Measurements from ENCODE around the gene PID1. TPM values are rescaled to one million over a fixed set of nuclear protein-coding genes. Genes with fewer than 3 reads are reported as not detected.

Gene PID1
- total RNA-seq, 1 experiment from 2014 or later = 3.6 TPM

DNA sequence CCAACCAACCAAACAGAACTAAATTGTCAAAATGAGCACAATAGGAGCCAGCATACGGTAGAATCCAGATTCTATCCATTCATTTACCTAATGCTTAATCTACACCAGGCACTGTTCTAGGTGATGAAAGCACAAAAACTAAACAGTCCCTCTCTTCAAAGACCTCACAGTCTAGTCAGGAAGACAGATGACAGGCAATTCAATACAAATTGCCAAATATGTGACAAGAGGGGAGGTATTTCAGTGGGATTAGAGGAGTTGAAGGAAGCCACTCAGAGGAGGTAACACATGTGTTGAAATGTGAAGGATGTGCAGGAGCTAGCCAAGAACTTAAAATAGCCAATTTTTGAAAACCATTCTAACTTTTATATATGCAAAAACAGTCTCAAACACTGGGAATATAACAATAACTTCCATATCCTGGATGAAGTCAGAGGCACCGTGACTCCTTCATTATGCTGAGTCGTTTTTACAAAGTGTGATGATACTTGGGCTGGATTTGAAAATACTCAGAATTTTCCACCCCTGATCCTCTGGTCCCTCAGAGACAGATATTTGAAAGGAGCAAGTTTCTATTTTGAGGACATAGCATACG, 204.9 kb downstream of the PID1 start:
- DNase-seq (ENCODE audit: low read depth) = no peak
- in situ Hi-C loops (cut with HindIII; ENCODE audit: low pct_unique_long_range_greater_than_20kb, low sequenced_read_pairs) = no loop called here

- no peak for DNase-seq (ENCODE audit: low read depth)
- in situ Hi-C loops (cut with HindIII; ENCODE audit: low pct_unique_long_range_greater_than_20kb, low sequenced_read_pairs) = no loop called here
These were observed 206.3 kb downstream of the PID1 start for GRCh38 chr2:229064749-229065148.

GRCh38 chr2:229060147-229060546, 210.9 kb downstream of the PID1 start:
- no peak for DNase-seq (ENCODE audit: low read depth)
- in situ Hi-C loops (cut with HindIII; ENCODE audit: low pct_unique_long_range_greater_than_20kb, low sequenced_read_pairs) = no loop called here

GRCh38 chr2:229059331-229060033, 211.6 kb downstream of the PID1 start:
- no peak for DNase-seq (ENCODE audit: low read depth)
- in situ Hi-C loops (cut with HindIII; ENCODE audit: low pct_unique_long_range_greater_than_20kb, low sequenced_read_pairs) = no loop called here

DNA sequence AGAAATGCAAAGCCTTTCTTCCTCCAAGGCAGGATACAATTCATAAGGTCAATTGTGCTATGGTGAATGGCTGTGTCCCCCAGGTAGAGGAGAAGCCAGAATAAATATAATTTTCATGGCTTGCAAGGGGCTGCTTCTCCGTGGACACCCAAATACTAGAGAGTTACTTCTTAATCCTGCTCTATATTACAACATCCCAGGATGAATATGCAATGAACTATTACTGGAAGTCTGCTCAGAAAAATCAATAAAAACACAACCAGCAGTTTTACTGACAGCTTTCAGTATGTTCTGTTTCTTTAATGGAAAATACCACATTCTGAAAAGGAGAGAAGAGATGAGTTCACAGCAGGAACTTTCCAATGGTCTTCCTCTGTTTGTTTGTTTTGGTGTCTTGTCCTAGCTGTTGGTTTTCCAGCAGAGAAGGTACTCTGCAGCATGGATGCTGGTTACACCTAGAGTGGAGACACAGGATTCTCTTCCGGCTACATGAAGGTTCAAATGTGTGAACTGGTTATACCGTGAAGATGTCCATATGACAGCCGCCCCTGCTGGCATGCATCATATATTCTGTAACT, 213.0 kb downstream of the PID1 start:
- no peak for DNase-seq (ENCODE audit: low read depth)
- in situ Hi-C loops (cut with HindIII; ENCODE audit: low pct_unique_long_range_greater_than_20kb, low sequenced_read_pairs) = no loop called here

- in situ Hi-C loops (cut with HindIII; ENCODE audit: low pct_unique_long_range_greater_than_20kb, low sequenced_read_pairs) = no loop called here
These were observed 216.8 kb downstream of the PID1 start for GRCh38 chr2:229054311-229054710.

DNA sequence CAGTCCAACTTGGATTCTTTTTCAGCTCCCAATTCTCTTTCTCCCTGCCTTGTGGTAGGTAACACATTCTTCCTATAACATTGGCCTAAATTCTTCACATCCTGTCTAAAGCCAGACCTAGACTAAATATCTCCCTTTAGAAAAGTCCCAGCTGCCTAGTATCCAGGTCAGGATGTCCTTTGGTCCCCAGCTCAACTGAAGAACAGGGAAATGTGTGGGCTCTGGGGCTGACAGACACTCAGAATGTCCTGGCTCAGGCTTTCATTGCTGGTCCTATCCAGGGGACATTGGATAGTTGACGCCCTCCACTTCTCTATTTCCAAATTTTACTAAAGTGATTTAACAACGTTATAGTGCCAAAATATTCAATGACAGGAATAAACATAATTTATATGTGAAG, 219.3 kb downstream of the PID1 start:
- in situ Hi-C loops (cut with HindIII; ENCODE audit: low pct_unique_long_range_greater_than_20kb, low sequenced_read_pairs) = no loop called here
- DNase-seq (ENCODE audit: low read depth) = no peak

More at GRCh38 chr2:229054311-229054710, 216.8 kb downstream of the PID1 start:
- no peak for DNase-seq (ENCODE audit: low read depth)

DNA sequence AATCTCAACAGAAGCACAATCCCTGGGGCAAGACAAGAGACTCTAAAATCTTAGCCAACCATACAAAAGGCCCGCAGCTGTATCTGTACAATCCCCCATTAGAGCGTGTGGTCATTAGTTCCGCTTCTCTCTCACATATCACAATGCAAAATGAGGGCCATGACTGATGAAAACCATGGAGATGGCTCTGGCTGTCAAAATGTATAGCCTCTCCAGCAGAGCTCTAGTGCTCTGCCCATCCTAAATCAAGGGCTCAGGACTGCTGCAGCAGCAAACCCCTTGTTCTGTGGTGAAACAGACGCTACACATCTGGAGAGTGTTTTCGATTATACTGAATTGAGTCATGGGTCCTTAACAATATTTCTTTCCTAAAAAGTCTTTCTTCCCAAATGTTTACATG, 221.0 kb downstream of the PID1 start:
- no peak for DNase-seq (ENCODE audit: low read depth)

GRCh38 chr2:229048134-229048533, 223.0 kb downstream of the PID1 start:
- no peak for DNase-seq (ENCODE audit: low read depth)
- in situ Hi-C loops (cut with HindIII; ENCODE audit: low pct_unique_long_range_greater_than_20kb, low sequenced_read_pairs) = no loop called here

More for the DNA sequence above, 221.0 kb downstream of the PID1 start:
- in situ Hi-C loops (cut with HindIII; ENCODE audit: low pct_unique_long_range_greater_than_20kb, low sequenced_read_pairs) = no loop called here

GRCh38 chr2:229045671-229046070, 225.4 kb downstream of the PID1 start:
- DNase-seq (ENCODE audit: low read depth) = no peak
- in situ Hi-C loops (cut with HindIII; ENCODE audit: low pct_unique_long_range_greater_than_20kb, low sequenced_read_pairs) = no loop called here

DNA sequence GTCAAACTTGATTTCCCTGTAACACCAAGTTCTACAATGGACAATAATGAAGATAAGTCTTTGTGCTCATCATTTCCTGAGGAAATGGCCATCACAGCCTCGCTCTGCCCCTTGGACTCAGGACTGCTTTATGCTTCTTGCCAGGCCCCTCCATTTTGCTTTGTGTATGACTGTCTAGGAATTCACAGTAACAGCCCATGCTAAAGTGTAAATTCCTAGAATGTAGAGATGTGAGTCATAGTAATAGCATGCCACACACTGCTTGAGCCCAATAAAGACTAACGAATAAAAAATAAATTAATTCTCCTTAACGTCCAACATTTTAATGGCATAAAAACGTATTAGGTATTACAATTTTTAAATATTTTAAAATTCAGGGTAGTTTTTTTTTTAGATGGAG, 226.5 kb downstream of the PID1 start:
- no peak for DNase-seq (ENCODE audit: low read depth)
- in situ Hi-C loops (cut with HindIII; ENCODE audit: low pct_unique_long_range_greater_than_20kb, low sequenced_read_pairs) = no loop called here

DNA sequence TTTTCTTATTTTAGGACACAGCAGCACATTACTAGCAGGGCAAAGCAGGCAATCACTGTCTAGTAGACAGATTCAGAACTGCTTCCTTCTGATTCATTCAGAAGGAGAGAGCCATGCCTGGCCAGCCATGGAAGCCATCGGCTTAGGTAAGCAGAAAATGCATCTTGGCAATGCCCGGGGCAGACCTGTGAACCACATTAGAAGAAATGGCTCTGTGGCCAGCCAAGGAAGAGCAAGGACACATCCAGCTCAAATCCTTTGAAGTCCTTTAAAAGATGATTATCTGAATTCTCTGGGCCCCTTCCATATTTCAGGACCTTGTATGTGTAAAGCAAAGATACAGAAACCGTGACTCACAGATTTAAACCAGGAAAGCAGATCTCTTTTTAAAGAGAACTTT, 227.4 kb downstream of the PID1 start:
- DNase-seq (ENCODE audit: low read depth) = no peak
- in situ Hi-C loops (cut with HindIII; ENCODE audit: low pct_unique_long_range_greater_than_20kb, low sequenced_read_pairs) = no loop called here

DNA sequence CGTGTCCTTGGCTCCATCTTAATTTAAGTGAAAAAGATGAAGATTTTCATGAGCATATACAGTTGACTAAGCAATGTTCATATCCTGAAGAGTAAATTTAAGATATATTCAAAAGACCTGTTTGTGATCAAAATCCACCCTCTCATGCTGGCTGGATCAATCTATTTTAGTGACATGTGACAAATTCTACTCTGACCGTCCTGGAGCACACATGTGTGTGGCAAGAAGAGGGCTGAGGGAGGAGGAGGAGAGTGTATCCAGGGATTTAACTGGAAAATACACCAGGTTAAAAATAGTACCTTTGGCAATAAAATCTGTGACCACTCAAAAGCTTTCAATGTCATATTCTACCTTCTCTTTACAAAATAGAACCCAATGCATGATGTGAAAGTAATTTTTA, 228.7 kb downstream of the PID1 start:
- no peak for DNase-seq (ENCODE audit: low read depth)
- in situ Hi-C loops (cut with HindIII; ENCODE audit: low pct_unique_long_range_greater_than_20kb, low sequenced_read_pairs) = no loop called here

GRCh38 chr2:229041691-229042090, 229.4 kb downstream of the PID1 start:
- in situ Hi-C loops (cut with HindIII; ENCODE audit: low pct_unique_long_range_greater_than_20kb, low sequenced_read_pairs) = no loop called here
- no peak for DNase-seq (ENCODE audit: low read depth)

- DNase-seq (ENCODE audit: low read depth) = no peak
- in situ Hi-C loops (cut with HindIII; ENCODE audit: low pct_unique_long_range_greater_than_20kb, low sequenced_read_pairs) = no loop called here
These were observed 233.5 kb downstream of the PID1 start for GRCh38 chr2:229037621-229038020.

GRCh38 chr2:229033816-229034215, 237.3 kb downstream of the PID1 start:
- in situ Hi-C loops (cut with HindIII; ENCODE audit: low pct_unique_long_range_greater_than_20kb, low sequenced_read_pairs) = no loop called here

GRCh38 chr2:229032608-229033234, 238.4 kb downstream of the PID1 start:
- no peak for DNase-seq (ENCODE audit: low read depth)
- in situ Hi-C loops (cut with HindIII; ENCODE audit: low pct_unique_long_range_greater_than_20kb, low sequenced_read_pairs) = no loop called here

More at GRCh38 chr2:229033816-229034215, 237.3 kb downstream of the PID1 start:
- DNase-seq (ENCODE audit: low read depth) = no peak

GRCh38 chr2:229027353-229028105, 243.6 kb downstream of the PID1 start:
- in situ Hi-C loops (cut with HindIII; ENCODE audit: low pct_unique_long_range_greater_than_20kb, low sequenced_read_pairs) = no loop called here

GRCh38 chr2:229025653-229026052, 245.4 kb downstream of the PID1 start:
- no peak for DNase-seq (ENCODE audit: low read depth)
- in situ Hi-C loops (cut with HindIII; ENCODE audit: low pct_unique_long_range_greater_than_20kb, low sequenced_read_pairs) = no loop called here

More at GRCh38 chr2:229027353-229028105, 243.6 kb downstream of the PID1 start:
- no peak for DNase-seq (ENCODE audit: low read depth)
